Esophagus muscularis mucosa (tissue), 4 donors: ENCODE results near the gene WSB1. TPM values are rescaled to one million over a fixed set of nuclear protein-coding genes. Genes with fewer than 3 reads are reported as not detected.

Source experiments
- DNase-seq: peaks from one replicate; pipeline ENCODE4 v3.0.0-alpha.2; 2017; ENCODE audit errors: extremely low spot score
- H3K27ac ChIP-seq, 4 donors: fragments of 200-600 bp; sonication (generic); replicated peaks in 1 of 4; 1 replicate in 3 of 4; 2 replicates in 1 of 4; pipeline ENCODE4 v1.5.1; 2016 to 2019; ENCODE audit warnings: mild to moderate bottlenecking in 1 of 4
- H3K27me3 ChIP-seq, 4 donors: fragments of 200-600 bp; sonication (generic); one replicate each; pipeline versions ENCODE4 v1.5.1 to v1.6.0; 2016 to 2019
- H3K36me3 ChIP-seq, 4 donors: fragments of 200-600 bp; sonication (generic); one replicate each; pipeline ENCODE4 v1.5.1; 2016 to 2019
- H3K4me1 ChIP-seq, 4 donors: fragments of 200-600 bp; sonication (generic); one replicate each; pipeline ENCODE4 v1.5.1; 2016 to 2019
- H3K4me3 ChIP-seq, 4 donors: fragments of 200-600 bp; sonication (generic); 1 replicate in 2 of 4; 2 replicates in 2 of 4; pipeline ENCODE4 v1.5.1; 2016 to 2019; ENCODE audit warnings: mild to moderate bottlenecking in 4 of 4, moderate library complexity in 1 of 4
- H3K9me3 ChIP-seq, 4 donors: fragments of 200-600 bp; sonication (generic); 1 replicate in 3 of 4; 2 replicates in 1 of 4; pipeline ENCODE4 v1.5.1; 2016 to 2019
- EP300 ChIP-seq: sonication (generic); formaldehyde crosslinking; IDR thresholded peaks from one replicate; pipeline ENCODE4 v1.6.1; 2017; ENCODE audit warnings: antibody characterized with exemption
- POLR2A ChIP-seq: fragments of 450-650 bp; IDR thresholded peaks from one replicate; pipeline ENCODE4 v1.6.1; 2017; ENCODE audit warnings: antibody characterized with exemption, moderate library complexity, mild to moderate bottlenecking, low read depth
- POLR2AphosphoS5 ChIP-seq, 2 donors: sonication (generic); formaldehyde crosslinking; IDR thresholded peaks; one replicate each; pipeline ENCODE4 v1.6.1; 2017; ENCODE audit warnings: antibody characterized with exemption in 2 of 2
- WGBS: methylation state at CpG from one replicate; pipeline ENCODE4 v1.1.5; 2018; 5-methylcytosine and 5-hydroxymethylcytosine counted together
- intact Hi-C: fragments of 100-400 bp; cut with DNase I; formaldehyde crosslinking; loops from one replicate; pipeline ENCODE4 v1.15.1; 2023
- total RNA-seq, 4 donors: library from RNA; depleted of rRNA; stranded (reverse); fragments of >200 nt; gene quantifications; one replicate each; pipeline versions ENCODE4 v1.1.0 to v1.2.1, GENCODE V29; 2016
- TF ChIP-seq, protein P1 (sequence below), 3 experiments: fragments of 200-600 bp in 2 of 3; fragments of 450-650 bp in 1 of 3; sonication (generic) in 2 of 3; IDR thresholded peaks; one replicate each; pipeline ENCODE4 v1.5.1; 2017 to 2019; ENCODE audit warnings: antibody characterized with exemption in 3 of 3, mild to moderate bottlenecking in 2 of 3, moderate library complexity in 1 of 3

The WSB1 gene
- total RNA-seq, 4 donors from 2014 or later, result 84.1 to 125 (median 118) TPM

DNA sequence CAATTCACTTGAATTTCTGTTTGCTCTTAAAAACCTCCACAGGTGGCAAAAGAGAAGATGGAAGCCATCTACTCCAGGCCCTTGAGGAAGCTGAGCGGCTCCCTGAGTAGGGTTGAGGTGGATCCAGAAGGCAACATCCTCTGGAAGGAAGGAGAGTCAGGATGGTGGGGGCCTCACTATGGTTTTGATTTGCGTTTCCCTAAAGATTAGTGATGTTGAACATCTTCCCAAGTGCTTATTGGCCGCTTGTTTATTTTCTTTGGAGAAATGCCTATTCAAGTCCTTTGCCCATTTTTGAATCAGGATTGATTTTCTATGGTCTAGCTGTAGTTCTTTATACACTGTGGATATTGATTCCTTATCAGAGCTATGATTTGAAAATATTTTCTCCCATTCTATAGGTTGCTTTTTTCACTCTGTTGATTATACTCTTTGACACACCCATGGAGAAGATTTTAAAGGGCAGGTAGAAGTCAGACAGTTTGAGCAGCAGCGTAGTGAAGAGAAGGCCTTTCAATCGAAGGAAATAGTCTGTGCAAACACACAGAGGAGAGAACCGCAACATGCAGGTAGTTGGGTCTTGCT, 58.6 kb downstream of the WSB1 start:
- 70% methylated on average over 6 of the region's 6 CpGs for WGBS
- intact Hi-C loops, result loop anchor here (5.0 kb wide), 3 partner anchors 60 to 115 kb away; partner anchors contain the start of genes KSR1 and WSB1
- peak overlapping the region; percentile 90 to 97 (median 94) for H3K27ac ChIP-seq
- H3K9me3 ChIP-seq, result no peaks in the 10 kb centered on the region
- no peak for DNase-seq
- peak overlapping the region in 2 of 4 donors; percentile 66 to 77 for H3K4me3 ChIP-seq
- H3K4me1 ChIP-seq, result peaks cover 26 to 35% (median 31%) of the 10 kb centered on the region in 4 donors
- no peak for TF ChIP-seq EP300
- TF ChIP-seq POLR2A, result no peak
- TF ChIP-seq, protein P1, sequence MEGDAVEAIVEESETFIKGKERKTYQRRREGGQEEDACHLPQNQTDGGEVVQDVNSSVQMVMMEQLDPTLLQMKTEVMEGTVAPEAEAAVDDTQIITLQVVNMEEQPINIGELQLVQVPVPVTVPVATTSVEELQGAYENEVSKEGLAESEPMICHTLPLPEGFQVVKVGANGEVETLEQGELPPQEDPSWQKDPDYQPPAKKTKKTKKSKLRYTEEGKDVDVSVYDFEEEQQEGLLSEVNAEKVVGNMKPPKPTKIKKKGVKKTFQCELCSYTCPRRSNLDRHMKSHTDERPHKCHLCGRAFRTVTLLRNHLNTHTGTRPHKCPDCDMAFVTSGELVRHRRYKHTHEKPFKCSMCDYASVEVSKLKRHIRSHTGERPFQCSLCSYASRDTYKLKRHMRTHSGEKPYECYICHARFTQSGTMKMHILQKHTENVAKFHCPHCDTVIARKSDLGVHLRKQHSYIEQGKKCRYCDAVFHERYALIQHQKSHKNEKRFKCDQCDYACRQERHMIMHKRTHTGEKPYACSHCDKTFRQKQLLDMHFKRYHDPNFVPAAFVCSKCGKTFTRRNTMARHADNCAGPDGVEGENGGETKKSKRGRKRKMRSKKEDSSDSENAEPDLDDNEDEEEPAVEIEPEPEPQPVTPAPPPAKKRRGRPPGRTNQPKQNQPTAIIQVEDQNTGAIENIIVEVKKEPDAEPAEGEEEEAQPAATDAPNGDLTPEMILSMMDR (IDR thresholded peaks at IDR 0.05), result no peak
- no peak for TF ChIP-seq POLR2AphosphoS5 (IDR thresholded peaks at IDR 0.05)
- H3K27me3 ChIP-seq, result no peaks in the 10 kb centered on the region
- no peaks in the 10 kb centered on the region for H3K36me3 ChIP-seq

DNA sequence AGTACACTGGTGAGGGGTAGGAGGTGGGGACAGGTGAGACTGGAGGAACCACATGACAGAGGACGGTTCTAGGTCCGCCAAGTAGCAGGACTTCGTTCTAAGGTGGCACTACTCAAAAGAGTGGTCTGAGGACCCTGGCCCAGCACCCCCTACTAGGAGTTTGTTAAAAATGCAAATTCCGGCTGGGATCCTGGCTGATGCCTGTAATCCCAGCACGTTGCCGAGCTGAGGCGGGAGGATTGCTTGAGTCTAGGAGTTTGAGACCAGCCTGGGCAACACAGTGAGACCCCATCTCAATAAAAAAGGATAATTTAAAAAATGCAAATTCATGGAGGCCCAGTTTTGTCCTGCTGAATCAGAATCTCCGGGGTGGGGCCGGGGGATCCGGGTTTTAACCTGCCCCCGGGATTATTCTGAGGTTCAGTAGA, 59.1 kb downstream of the WSB1 start:
- Histone ChIP-seq H3K27ac (peak overlapping the region; percentile 90 to 97 (median 94)), H3K36me3 (no peaks in the 10 kb centered on the region), H3K4me1 (peaks cover 26 to 35% (median 31%) of the 10 kb centered on the region in 4 donors), H3K9me3 (no peaks in the 10 kb centered on the region), H3K4me3 (peak overlapping the region; percentile 66 to 77 (median 71)), H3K27me3 (no peaks in the 10 kb centered on the region)
- no peak for TF ChIP-seq POLR2A
- TF ChIP-seq POLR2AphosphoS5 (IDR thresholded peaks at IDR 0.05), result no peak
- TF ChIP-seq, protein P1 (IDR thresholded peaks at IDR 0.05), result no peak
- TF ChIP-seq EP300, result no peak
- DNase-seq, result no peak
- intact Hi-C loops, result loop anchor here (5.0 kb wide), 3 partner anchors 61 to 116 kb away; partner anchors contain the start of genes KSR1 and WSB1
- 58% methylated on average over 11 of the region's 11 CpGs for WGBS

DNA sequence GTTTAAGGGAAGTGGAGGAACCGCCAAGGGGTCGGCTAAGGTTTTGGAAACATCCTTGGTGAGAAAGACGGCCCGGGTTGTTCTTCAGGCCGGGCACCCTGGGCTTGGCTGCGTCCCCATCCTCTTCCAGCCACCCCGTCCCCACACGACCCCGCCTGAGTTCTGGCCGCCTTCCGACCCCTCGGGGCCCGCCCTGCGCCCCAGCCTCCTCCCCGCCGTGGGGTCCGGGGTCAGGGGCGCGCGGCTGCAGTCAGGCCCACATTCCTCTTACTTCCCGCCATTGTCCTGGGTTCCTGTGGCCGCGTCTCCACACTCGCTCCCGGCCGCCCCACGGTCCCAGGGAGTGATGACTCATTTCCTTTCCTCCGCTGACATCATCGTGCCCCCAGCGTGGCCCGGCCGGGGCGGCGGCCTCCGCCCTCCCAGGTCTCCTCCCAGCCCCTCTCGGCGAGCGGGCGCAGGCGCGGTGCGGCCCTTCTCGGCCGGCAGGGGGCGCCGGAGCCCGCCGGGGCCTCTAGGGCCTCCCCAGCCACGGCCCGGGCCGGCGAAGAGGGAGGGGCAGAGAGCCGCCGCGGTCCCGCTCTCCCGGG, 59.6 kb downstream of the WSB1 start:
- peaks cover 23 to 32% (median 28%) of the 10 kb centered on the region in 4 donors for H3K4me1 ChIP-seq
- H3K4me3 ChIP-seq, result peak overlapping the region; percentile 66 to 77 (median 71)
- no peaks in the 10 kb centered on the region for H3K27me3 ChIP-seq
- peak; percentile 97 for DNase-seq
- intact Hi-C loops, result loop anchor here (2.0 to 5.0 kb wide), 4 partner anchors 61 to 249 kb away; partner anchors contain the start of genes KSR1 and WSB1
- H3K27ac ChIP-seq, result peak overlapping the region; percentile 90 to 97 (median 94)
- no peaks in the 10 kb centered on the region for H3K36me3 ChIP-seq
- WGBS, result under 1% methylated on average over 34 of the region's 57 CpGs
- H3K9me3 ChIP-seq, result no peaks in the 10 kb centered on the region
- TF ChIP-seq EP300 (no peak), POLR2AphosphoS5 (IDR thresholded peaks at IDR 0.05) (peak; percentile 95 to 98), POLR2A (peak; percentile 70)
- TF ChIP-seq, protein P1 (IDR thresholded peaks at IDR 0.05), result peak in 2 of 3 experiments; percentile 99

DNA sequence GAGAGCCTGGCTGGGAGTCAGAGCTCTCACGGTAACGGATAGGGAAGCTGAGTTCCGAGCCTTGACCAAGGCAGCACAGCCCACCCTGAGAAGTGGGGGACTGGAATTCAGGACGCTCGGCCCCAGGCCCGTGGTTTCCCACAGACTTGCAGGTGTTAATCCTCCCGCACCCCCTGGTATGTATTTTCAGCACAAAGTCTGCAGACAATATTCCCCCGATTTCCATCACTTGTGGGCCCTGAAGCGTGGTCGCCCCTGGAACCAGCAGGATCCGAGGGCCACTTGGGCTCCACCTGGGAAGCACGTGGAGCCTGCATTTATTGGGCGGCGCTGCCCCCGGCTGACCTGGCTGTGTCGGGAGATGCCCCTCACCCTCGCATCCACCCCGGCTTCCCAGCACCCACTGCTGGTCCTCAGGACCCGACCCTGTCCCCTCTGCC, 60.2 kb downstream of the WSB1 start:
- peak overlapping the region; percentile 90 to 97 (median 94) for H3K27ac ChIP-seq
- H3K27me3 ChIP-seq, result no peaks in the 10 kb centered on the region

More for the DNA sequence above, 60.2 kb downstream of the WSB1 start:
- Histone ChIP-seq H3K4me3 (peak overlapping the region; percentile 66 to 77 (median 71)), H3K36me3 (no peaks in the 10 kb centered on the region), H3K4me1 (peaks cover 20 to 27% (median 23%) of the 10 kb centered on the region in 4 donors), H3K9me3 (no peaks in the 10 kb centered on the region)
- WGBS, result 27% methylated on average over 6 of the region's 19 CpGs
- intact Hi-C loops, result loop anchor here (2.0 to 5.0 kb wide), 4 partner anchors 62 to 249 kb away; partner anchors contain the start of genes KSR1 and WSB1
- TF ChIP-seq, protein P1 (IDR thresholded peaks at IDR 0.05), result peak in 1 of 3 experiments; percentile 17
- TF ChIP-seq POLR2AphosphoS5 (IDR thresholded peaks at IDR 0.05), result no peak
- TF ChIP-seq EP300, result no peak
- TF ChIP-seq POLR2A, result no peak
- DNase-seq, result no peak
